ENCODE results near the gene PCDHGA10. TPM values are rescaled to one million over a fixed set of nuclear protein-coding genes. Genes with fewer than 3 reads are reported as not detected.
"Not testable (repeated sequence)": the region's sequence is repeated elsewhere in the genome, so short reads cannot be mapped to it uniquely, and the experiment has no call there.

The PCDHGA10 gene
- total RNA-seq, 6 donors from 2014 or later = 3.0 to 19.9 (median 4.3) TPM

GRCh38 chr5:141382469-141383294 lies 30.1 kb upstream of the PCDHGA10 start, which contains the start of gene PCDHGA7:
PCDHGA7 (plus strand) TSS chr5:141382742; CDS start chr5:141382900, 158 bp downstream.
- Histone ChIP-seq H3K4me1 (no peaks in the 10 kb centered on the region), H3K4me3 (peak within 1 kb of the TSS in 3 of 4 donors; percentile 9 to 34 (median 29)), H3K27ac (no peak within 1 kb of the TSS), H3K27me3 (no peaks in the 10 kb centered on the region), H3K9me3 (peaks cover 40 to 74% (median 60%) of the 10 kb centered on the region in 4 donors), H3K36me3 (no peaks in the 10 kb centered on the region)
- TF ChIP-seq, protein P1, sequence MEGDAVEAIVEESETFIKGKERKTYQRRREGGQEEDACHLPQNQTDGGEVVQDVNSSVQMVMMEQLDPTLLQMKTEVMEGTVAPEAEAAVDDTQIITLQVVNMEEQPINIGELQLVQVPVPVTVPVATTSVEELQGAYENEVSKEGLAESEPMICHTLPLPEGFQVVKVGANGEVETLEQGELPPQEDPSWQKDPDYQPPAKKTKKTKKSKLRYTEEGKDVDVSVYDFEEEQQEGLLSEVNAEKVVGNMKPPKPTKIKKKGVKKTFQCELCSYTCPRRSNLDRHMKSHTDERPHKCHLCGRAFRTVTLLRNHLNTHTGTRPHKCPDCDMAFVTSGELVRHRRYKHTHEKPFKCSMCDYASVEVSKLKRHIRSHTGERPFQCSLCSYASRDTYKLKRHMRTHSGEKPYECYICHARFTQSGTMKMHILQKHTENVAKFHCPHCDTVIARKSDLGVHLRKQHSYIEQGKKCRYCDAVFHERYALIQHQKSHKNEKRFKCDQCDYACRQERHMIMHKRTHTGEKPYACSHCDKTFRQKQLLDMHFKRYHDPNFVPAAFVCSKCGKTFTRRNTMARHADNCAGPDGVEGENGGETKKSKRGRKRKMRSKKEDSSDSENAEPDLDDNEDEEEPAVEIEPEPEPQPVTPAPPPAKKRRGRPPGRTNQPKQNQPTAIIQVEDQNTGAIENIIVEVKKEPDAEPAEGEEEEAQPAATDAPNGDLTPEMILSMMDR (IDR thresholded peaks at IDR 0.05) = no peak
- no peak for TF ChIP-seq POLR2AphosphoS5 (IDR thresholded peaks at IDR 0.05)
- TF ChIP-seq POLR2A (IDR thresholded peaks at IDR 0.05) = no peak
- no peak for TF ChIP-seq EP300 (IDR thresholded peaks at IDR 0.05)
- 10 to 30% methylated on average over 14 to 37 of the region's 37 CpGs for WGBS, 2 donors
- ATAC-seq (ENCODE audit: low FRiP score in 2 of 2) (peak in 1 of 2 donors; percentile 34), DNase-seq (no peak)

GRCh38 chr5:141383345-141383744 lies 29.4 kb upstream of the PCDHGA10 start:
- Histone ChIP-seq H3K9me3 (peaks cover 35 to 71% (median 57%) of the 10 kb centered on the region in 4 donors), H3K4me1 (no peaks in the 10 kb centered on the region), H3K27ac (no peak overlapping the region), H3K4me3 (no peak overlapping the region), H3K36me3 (no peaks in the 10 kb centered on the region), H3K27me3 (no peaks in the 10 kb centered on the region)
- ATAC-seq (ENCODE audit: low FRiP score in 2 of 2) (no peak), DNase-seq (no peak)
- 34 to 35% methylated on average over 18 to 21 of the region's 21 CpGs for WGBS, 2 donors
- TF ChIP-seq EP300 (IDR thresholded peaks at IDR 0.05) (no peak), POLR2A (IDR thresholded peaks at IDR 0.05) (no peak), POLR2AphosphoS5 (IDR thresholded peaks at IDR 0.05) (no peak)
- TF ChIP-seq, protein P1 (IDR thresholded peaks at IDR 0.05) = no peak

- no peak overlapping the region for H3K27ac ChIP-seq
- ATAC-seq (ENCODE audit: low FRiP score in 2 of 2) (no peak), DNase-seq (no peak)
- peaks cover 44 to 82% (median 67%) of the 10 kb centered on the region in 4 donors for H3K9me3 ChIP-seq
- 25 to 56% methylated on average over 9 to 36 of the region's 43 CpGs for WGBS, 2 donors
- H3K27me3 ChIP-seq = no peaks in the 10 kb centered on the region
- TF ChIP-seq, protein P1 (IDR thresholded peaks at IDR 0.05) = no peak
- no peak for TF ChIP-seq EP300 (IDR thresholded peaks at IDR 0.05)
- TF ChIP-seq POLR2AphosphoS5 (IDR thresholded peaks at IDR 0.05) = no peak
- no peak for TF ChIP-seq POLR2A (IDR thresholded peaks at IDR 0.05)
- no peaks in the 10 kb centered on the region for H3K4me1 ChIP-seq
- H3K4me3 ChIP-seq = no peak overlapping the region
- no peaks in the 10 kb centered on the region for H3K36me3 ChIP-seq
Observed at GRCh38 chr5:141384471-141385267, 28.1 kb upstream of the PCDHGA10 start.

DNA sequence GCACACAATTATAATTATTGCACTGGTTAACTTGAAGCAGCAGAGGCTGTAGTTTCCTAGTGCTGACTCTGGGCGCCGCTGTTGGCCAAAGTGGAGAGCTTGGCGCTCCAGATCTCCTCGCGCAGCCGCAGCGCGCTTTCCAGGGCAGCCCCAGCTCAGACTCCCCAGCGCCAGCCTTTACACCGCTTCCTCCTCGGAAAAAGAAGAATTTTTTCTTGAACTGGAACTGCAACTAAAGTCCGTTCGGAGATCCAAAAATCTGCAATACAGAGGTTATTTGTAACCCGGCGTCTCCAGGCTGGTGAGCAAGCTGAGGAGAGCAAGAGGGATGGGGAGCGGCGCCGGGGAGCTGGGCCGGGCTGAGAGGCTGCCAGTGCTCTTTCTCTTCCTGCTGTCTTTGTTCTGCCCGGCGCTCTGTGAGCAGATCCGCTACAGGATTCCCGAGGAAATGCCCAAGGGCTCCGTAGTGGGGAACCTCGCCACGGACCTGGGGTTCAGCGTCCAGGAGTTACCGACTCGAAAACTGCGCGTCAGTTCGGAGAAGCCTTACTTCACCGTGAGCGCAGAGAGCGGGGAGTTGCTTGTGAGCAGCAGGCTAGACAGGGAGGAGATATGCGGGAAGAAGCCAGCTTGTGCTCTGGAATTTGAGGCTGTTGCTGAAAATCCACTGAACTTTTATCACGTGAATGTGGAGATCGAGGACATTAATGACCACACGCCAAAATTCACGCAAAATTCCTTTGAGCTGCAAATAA lies 25.1 kb upstream of the PCDHGA10 start, which contains the start of gene PCDHGB4:
PCDHGB4 (plus strand) TSS at position 142 of the 755 bp plus-strand sequence; CDS start at position 329, 187 bp downstream.
- DNase-seq, H3K27me3 ChIP-seq, H3K4me1 ChIP-seq, H3K36me3 ChIP-seq, H3K27ac ChIP-seq: not testable (repeated sequence)
- H3K4me3 ChIP-seq = peak within 1 kb of the TSS in 1 of 4 donors; percentile 25
- TF ChIP-seq, protein P1 (IDR thresholded peaks at IDR 0.05) = peak in 5 of 6 experiments; percentile 12 to 28 (median 13)
- WGBS, 2 donors = 13 to 19% methylated on average over 16 to 24 of the region's 40 CpGs
- ATAC-seq (ENCODE audit: low FRiP score in 2 of 2) = peak; percentile 56 to 79
- peaks cover 41 to 89% (median 78%) of the 10 kb centered on the region in 4 donors for H3K9me3 ChIP-seq

Data from upper lobe of left lung (tissue), 6 donors.